SK-N-SH treated with all-trans-retinoic acid at 6 μM for 48 hours (cell line): ENCODE measurements around the gene CYBA.

Experiments
- ATAC-seq: fragments of 200-7000 bp; cut with Tn5 transposase; 3 replicates; pipeline ENCODE4 v1.9.1; 2020; ENCODE audit warnings: mild to moderate bottlenecking, moderate library complexity
- BACH2 ChIP-seq: fragments of 250-450 bp; sonication (Bioruptor Pico); IDR thresholded peaks from 2 replicates; pipeline ENCODE4 v1.9.0; 2021; ENCODE audit warnings: mild to moderate bottlenecking, borderline replicate concordance
- ESRRG ChIP-seq: fragments of 250-450 bp; sonication (Bioruptor Pico); IDR thresholded peaks from 2 replicates; pipeline ENCODE4 v1.6.1; 2021; ENCODE audit warnings: mild to moderate bottlenecking
- OSR1 ChIP-seq: fragments of 250-450 bp; sonication (Bioruptor Pico); IDR thresholded peaks from 2 replicates; pipeline ENCODE4 v1.8.0; 2022; ENCODE audit warnings: moderate library complexity, mild to moderate bottlenecking, inconsistent platforms
- POU6F1 ChIP-seq: fragments of 250-450 bp; sonication (Bioruptor Pico); IDR thresholded peaks from 2 replicates; pipeline ENCODE4 v1.8.0; 2021; ENCODE audit warnings: low read depth, mild to moderate bottlenecking, moderate library complexity, borderline replicate concordance
- PPARA ChIP-seq: fragments of 250-450 bp; sonication (Bioruptor Pico); IDR thresholded peaks from 2 replicates; pipeline ENCODE4 v1.5.0; 2020; ENCODE audit warnings: mild to moderate bottlenecking, borderline replicate concordance
- RARB ChIP-seq: fragments of 250-450 bp; sonication (Bioruptor Pico); IDR thresholded peaks from 2 replicates; pipeline ENCODE4 v1.8.0; 2021; ENCODE audit warnings: mild to moderate bottlenecking, moderate library complexity
- SNAI2 ChIP-seq: fragments of 250-450 bp; sonication (Bioruptor Pico); IDR thresholded peaks from 2 replicates; pipeline ENCODE4 v1.5.0; 2020; ENCODE audit warnings: mild to moderate bottlenecking, moderate library complexity
- TCF4 ChIP-seq: fragments of 250-450 bp; sonication (Bioruptor Pico); IDR thresholded peaks from 2 replicates; pipeline ENCODE4 v1.8.0; 2021; ENCODE audit warnings: mild to moderate bottlenecking, moderate library complexity, borderline replicate concordance
- TOX ChIP-seq: fragments of 250-450 bp; sonication (Bioruptor Pico); IDR thresholded peaks from 2 replicates; pipeline ENCODE4 v1.8.0; 2021; ENCODE audit warnings: mild to moderate bottlenecking, moderate library complexity, borderline replicate concordance
- ZC3H10 ChIP-seq: fragments of 250-450 bp; sonication (Bioruptor Pico); IDR thresholded peaks from 2 replicates; pipeline ENCODE4 v1.5.1; 2021; ENCODE audit warnings: mild to moderate bottlenecking, moderate library complexity
- ZFP3 ChIP-seq: fragments of 250-450 bp; sonication (Bioruptor Pico); IDR thresholded peaks from 2 replicates; pipeline ENCODE4 v1.5.0; 2020; ENCODE audit warnings: mild to moderate bottlenecking, moderate library complexity
- ZNF565 ChIP-seq: fragments of 450-650 bp; formaldehyde crosslinking; conservative IDR thresholded peaks from 2 replicates; pipeline ENCODE4 v1.5.0; 2020; ENCODE audit warnings: low read depth, mild to moderate bottlenecking, moderate library complexity
- ZNF8 ChIP-seq: fragments of 450-650 bp; formaldehyde crosslinking; IDR thresholded peaks from 2 replicates; pipeline ENCODE4 v1.5.0; 2020; ENCODE audit warnings: mild to moderate bottlenecking, moderate library complexity
- TF ChIP-seq, protein P1 (sequence below): fragments of 250-450 bp; sonication (Bioruptor Pico); IDR thresholded peaks from 2 replicates; pipeline ENCODE4 v1.8.0; 2020; ENCODE audit warnings: mild to moderate bottlenecking, moderate library complexity, borderline replicate concordance

The CYBA gene

DNA sequence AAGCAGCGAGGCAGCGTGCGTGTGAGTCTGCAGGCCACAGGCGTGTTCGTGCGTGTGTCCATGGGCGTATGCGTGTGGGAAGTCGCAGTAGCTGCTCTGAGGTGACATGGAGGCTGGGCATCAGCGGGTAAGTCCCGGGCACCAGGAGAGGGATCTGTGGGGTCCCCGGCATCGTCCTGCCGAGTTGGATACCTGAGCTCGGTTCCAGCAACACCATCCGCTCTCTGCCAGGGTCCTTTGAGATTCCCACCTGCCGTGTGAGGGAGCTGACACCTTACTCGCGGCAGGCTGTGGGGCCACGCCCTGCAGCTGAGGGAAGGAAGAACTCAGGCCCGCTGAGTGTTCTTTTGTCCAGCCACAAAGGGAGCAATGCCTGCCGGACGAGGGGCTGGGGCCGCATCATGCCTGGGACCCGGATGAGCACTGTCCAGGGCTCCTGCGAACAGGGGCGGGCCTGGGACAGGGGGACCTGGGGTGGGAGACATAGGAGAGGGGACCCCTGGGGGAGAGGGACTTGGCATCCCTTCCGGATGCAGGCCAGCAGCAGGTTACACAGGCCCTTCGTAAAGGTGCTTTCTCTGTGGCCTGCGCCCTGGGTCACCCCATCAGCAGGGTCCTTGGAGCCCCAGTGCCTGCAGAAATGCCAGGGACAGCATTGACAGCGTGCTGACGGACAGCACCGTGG lies 40.4 kb upstream of the CYBA start:
- TF ChIP-seq SNAI2 (no peak), TCF4 (no peak), POU6F1 (CRISPR knock-in tag) (no peak)
- ATAC-seq = no peak

DNA sequence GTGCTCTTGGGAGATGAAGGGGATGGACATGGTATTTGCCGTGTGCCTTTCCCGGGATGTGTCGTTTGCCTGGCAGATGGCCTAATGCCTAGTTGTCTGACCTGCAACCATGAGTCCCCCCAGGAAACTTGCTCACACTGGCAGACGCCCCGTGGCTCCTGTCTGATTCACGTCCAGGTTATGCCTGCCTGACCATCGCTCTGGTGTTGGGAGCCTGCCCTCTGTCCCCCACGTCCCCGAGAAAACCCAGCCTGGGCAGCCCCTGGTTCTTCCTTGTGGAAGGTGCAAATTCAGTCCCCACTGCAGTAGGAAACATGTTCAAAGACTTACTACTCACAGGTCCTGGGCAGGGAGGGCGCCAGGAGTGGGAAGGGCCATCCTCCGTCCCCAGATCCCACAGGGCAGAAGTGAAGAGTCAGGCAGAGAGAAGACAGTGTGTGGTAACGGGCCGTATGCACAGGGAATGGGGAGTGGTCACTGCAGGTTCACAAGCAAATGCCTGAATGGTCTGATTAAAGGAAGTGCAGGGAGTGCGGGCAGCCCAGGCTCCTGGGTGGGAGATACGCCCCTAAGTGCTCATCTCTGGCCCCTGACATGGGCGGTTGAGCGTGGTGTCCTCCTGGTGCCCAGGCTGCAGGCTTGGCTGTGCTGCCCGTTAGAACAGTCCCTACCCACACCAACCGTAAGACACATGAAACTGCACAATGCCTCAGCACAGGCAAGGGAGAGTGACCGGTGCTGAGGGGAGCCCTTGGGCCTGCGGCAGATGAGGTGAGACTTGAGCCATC lies 39.7 kb upstream of the CYBA start:
- TF ChIP-seq OSR1 (CRISPR knock-in tag) (no peak), BACH2 (no peak), PPARA (CRISPR knock-in tag) (no peak), POU6F1 (CRISPR knock-in tag) (no peak)
- no peak for ATAC-seq

- TF ChIP-seq ZC3H10 (no peak), TOX (CRISPR knock-in tag) (no peak), RARB (no peak), OSR1 (CRISPR knock-in tag) (no peak), ESRRG (no peak)
- TF ChIP-seq, protein P1, sequence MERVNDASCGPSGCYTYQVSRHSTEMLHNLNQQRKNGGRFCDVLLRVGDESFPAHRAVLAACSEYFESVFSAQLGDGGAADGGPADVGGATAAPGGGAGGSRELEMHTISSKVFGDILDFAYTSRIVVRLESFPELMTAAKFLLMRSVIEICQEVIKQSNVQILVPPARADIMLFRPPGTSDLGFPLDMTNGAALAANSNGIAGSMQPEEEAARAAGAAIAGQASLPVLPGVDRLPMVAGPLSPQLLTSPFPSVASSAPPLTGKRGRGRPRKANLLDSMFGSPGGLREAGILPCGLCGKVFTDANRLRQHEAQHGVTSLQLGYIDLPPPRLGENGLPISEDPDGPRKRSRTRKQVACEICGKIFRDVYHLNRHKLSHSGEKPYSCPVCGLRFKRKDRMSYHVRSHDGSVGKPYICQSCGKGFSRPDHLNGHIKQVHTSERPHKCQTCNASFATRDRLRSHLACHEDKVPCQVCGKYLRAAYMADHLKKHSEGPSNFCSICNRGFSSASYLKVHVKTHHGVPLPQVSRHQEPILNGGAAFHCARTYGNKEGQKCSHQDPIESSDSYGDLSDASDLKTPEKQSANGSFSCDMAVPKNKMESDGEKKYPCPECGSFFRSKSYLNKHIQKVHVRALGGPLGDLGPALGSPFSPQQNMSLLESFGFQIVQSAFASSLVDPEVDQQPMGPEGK = no peak
These were observed 37.3 kb upstream of the CYBA start for GRCh38 chr16:88688013-88688778.

GRCh38 chr16:88687676-88688012 lies 36.8 kb upstream of the CYBA start:
- TF ChIP-seq, protein P1 = no peak
- TF ChIP-seq ZNF8 (CRISPR knock-in tag) (no peak), ESRRG (no peak), PPARA (CRISPR knock-in tag) (no peak), ZNF565 (CRISPR knock-in tag) (no peak), ZFP3 (CRISPR knock-in tag) (no peak)
- no peak for ATAC-seq

More at GRCh38 chr16:88688013-88688778, 37.3 kb upstream of the CYBA start:
- no peak for ATAC-seq

DNA sequence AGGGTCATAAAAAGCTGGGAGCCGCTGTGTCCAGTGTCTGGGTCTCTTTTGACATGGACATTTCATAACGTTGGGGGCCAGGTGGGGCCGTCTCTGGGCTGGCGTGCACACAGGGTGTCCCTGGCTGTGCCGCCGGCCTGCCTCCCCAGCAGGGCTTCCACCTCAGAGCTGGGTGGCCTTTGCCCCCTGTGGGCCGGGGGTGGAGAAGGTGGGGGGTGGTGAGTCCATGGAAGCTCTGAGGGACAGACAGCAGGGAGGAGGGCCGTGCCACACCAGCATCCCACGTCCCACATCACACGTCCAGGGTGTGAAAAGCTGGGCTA lies 36.4 kb upstream of the CYBA start:
- no peak for ATAC-seq
- TF ChIP-seq SNAI2 = no peak
- TF ChIP-seq TOX (CRISPR knock-in tag) = no peak
- no peak for TF ChIP-seq ZNF565 (CRISPR knock-in tag)
- no peak for TF ChIP-seq RARB
- no peak for TF ChIP-seq ZC3H10
